DND-41 (cell line): ENCODE data around the gene MTA1.

Source experiments
- ATAC-seq: fragments of 200-7000 bp; cut with Tn5 transposase; 3 replicates; pipeline ENCODE4 v1.9.1; 2021; ENCODE audit warnings: low read depth; ENCODE audit not compliant: insufficient read depth
- DNase-seq: peaks from one replicate; pipeline ENCODE4 v3.0.0-alpha.2; 2020
- H2AFZ ChIP-seq: 2 replicates; pipeline ENCODE4 v1.6.0; 2012; ENCODE audit warnings: low read depth, low read length
- H3K27ac ChIP-seq: 2 replicates; pipeline ENCODE4 v1.5.1; 2012; ENCODE audit warnings: low read length, inconsistent platforms
- H3K27me3 ChIP-seq: fragments of 200-600 bp; sonication (generic); 2 replicates; pipeline ENCODE4 v1.6.0; 2012; ENCODE audit warnings: low read length, mild to moderate bottlenecking, inconsistent platforms; ENCODE audit not compliant: insufficient read depth, poor library complexity
- H3K36me3 ChIP-seq: 2 replicates; pipeline ENCODE4 v1.5.1; 2012; ENCODE audit warnings: low read length, inconsistent platforms; ENCODE audit not compliant: insufficient read depth
- H3K4me1 ChIP-seq: 2 replicates; pipeline ENCODE4 v1.5.1; 2012; ENCODE audit warnings: mild to moderate bottlenecking, low read length; ENCODE audit not compliant: insufficient read depth
- H3K4me2 ChIP-seq: 2 replicates; pipeline ENCODE4 v1.6.0; 2012; ENCODE audit warnings: mild to moderate bottlenecking, moderate library complexity, low read length, inconsistent platforms; ENCODE audit not compliant: insufficient read depth
- H3K4me3 ChIP-seq, 2 experiments: fragments of 200-600 bp in 1 of 2; shearing (Covaris generic) in 1 of 2; 2 replicates each; pipeline ENCODE4 v1.5.1; 2012 to 2016; ENCODE audit warnings: inconsistent platforms in 2 of 2, low read length in 2 of 2, mild to moderate bottlenecking in 2 of 2, low read depth in 1 of 2, moderate library complexity in 1 of 2
- H3K79me2 ChIP-seq: 2 replicates; pipeline ENCODE4 v1.6.0; 2012; ENCODE audit warnings: low read length, inconsistent platforms; ENCODE audit not compliant: insufficient read depth
- H3K9ac ChIP-seq: 2 replicates; pipeline ENCODE4 v1.6.0; 2012; ENCODE audit warnings: low read depth, mild to moderate bottlenecking, inconsistent platforms, low read length, moderate library complexity
- H3K9me3 ChIP-seq: 2 replicates; pipeline ENCODE4 v1.5.1; 2012; ENCODE audit warnings: low read length, moderate library complexity, mild to moderate bottlenecking, inconsistent platforms; ENCODE audit not compliant: insufficient read depth, severe bottlenecking
- H4K20me1 ChIP-seq: 2 replicates; pipeline ENCODE4 v1.6.0; 2012; ENCODE audit warnings: low read length; ENCODE audit not compliant: insufficient read depth
- EZH2 ChIP-seq: IDR thresholded peaks from 3 replicates; pipeline ENCODE4 v1.6.1; 2012; ENCODE audit warnings: borderline replicate concordance, low read depth, mild to moderate bottlenecking, moderate library complexity, low read length, inconsistent platforms; ENCODE audit not compliant: severe bottlenecking
- TF ChIP-seq, protein P1 (sequence below): IDR thresholded peaks from 2 replicates; pipeline ENCODE4 v1.5.1; 2012; ENCODE audit warnings: borderline replicate concordance, low read length, moderate library complexity, mild to moderate bottlenecking; ENCODE audit not compliant: poor library complexity, severe bottlenecking; ENCODE audit errors: extremely low read depth

The MTA1 gene

GRCh38 chr14:105492031-105492970 lies 72.7 kb downstream of the MTA1 start:
- Histone ChIP-seq H3K36me3 (peaks cover 33% of the 10 kb centered on the region), H3K4me3 (peak overlapping the region; percentile 66 to 77; a peak in 3 of 4 replicates)
- no peak for ATAC-seq

DNA sequence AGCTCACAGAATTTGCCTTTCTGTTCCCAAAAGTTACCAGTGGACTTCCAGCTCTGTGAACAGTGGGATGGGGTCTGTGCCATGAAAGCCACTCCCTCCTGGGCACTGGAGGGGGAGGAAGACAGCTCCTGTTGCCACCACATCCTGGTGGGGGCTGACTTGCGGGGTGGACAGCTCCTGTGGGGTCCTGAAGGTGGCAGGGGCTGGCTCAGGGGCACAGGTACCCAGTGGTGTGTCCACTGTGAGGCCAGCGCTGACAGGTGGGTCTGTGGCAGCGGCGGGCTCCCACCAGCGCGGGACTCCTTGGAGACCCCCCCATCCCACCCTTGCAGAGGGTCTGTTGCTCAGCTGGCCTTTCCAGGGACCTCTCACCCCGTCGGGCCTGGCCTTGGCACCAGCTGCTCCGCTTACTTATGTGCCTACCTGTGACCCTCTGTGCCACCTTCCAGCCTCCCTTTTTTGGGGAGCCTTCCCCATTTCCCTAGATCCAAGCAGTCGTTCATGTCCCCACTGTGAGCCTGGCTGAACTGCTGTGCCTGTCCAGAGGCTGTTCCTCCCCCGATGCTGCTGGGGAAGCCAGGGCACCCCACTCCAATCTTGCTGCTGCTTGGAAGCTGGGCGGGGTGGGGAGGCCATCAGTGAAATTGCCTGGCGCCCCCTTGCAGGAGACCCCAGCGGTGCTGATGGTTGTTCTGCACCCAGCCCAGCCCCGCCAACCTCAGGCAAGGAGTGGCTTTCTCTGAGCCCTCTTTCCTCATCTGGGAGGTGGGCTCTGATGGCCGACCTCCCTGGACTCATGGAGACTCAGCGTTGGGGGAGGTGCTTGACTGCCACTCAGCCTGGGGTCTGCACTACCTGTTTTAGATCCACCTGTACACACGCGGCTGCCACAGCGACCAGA lies 73.6 kb downstream of the MTA1 start:
- TF ChIP-seq, protein P1, sequence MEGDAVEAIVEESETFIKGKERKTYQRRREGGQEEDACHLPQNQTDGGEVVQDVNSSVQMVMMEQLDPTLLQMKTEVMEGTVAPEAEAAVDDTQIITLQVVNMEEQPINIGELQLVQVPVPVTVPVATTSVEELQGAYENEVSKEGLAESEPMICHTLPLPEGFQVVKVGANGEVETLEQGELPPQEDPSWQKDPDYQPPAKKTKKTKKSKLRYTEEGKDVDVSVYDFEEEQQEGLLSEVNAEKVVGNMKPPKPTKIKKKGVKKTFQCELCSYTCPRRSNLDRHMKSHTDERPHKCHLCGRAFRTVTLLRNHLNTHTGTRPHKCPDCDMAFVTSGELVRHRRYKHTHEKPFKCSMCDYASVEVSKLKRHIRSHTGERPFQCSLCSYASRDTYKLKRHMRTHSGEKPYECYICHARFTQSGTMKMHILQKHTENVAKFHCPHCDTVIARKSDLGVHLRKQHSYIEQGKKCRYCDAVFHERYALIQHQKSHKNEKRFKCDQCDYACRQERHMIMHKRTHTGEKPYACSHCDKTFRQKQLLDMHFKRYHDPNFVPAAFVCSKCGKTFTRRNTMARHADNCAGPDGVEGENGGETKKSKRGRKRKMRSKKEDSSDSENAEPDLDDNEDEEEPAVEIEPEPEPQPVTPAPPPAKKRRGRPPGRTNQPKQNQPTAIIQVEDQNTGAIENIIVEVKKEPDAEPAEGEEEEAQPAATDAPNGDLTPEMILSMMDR = peak; percentile 28
- TF ChIP-seq EZH2 = no peak
- H3K9ac ChIP-seq = no peak overlapping the region
- ATAC-seq = no peak
- peaks cover 13% of the 10 kb centered on the region for H3K79me2 ChIP-seq
- peak overlapping the region; percentile 67; the same call in 1 of the 2 replicates for H3K4me2 ChIP-seq
- peaks cover 36% of the 10 kb centered on the region for H3K4me1 ChIP-seq
- H2AFZ ChIP-seq = no peak overlapping the region
- no peak overlapping the region for H3K4me3 ChIP-seq
- H3K9me3 ChIP-seq = no peaks in the 10 kb centered on the region
- DNase-seq = no peak
- H3K36me3 ChIP-seq = peaks cover 41% of the 10 kb centered on the region
- H3K27me3 ChIP-seq = no peaks in the 10 kb centered on the region
- H3K27ac ChIP-seq = no peak overlapping the region
- peaks cover 50% of the 10 kb centered on the region for H4K20me1 ChIP-seq

More at GRCh38 chr14:105492031-105492970, 72.7 kb downstream of the MTA1 start:
- H3K4me2 ChIP-seq = peak overlapping the region; percentile 67
- no peak overlapping the region; the same call in 1 of the 2 replicates for H3K27ac ChIP-seq
- no peaks in the 10 kb centered on the region for H3K9me3 ChIP-seq
- DNase-seq = no peak
- H4K20me1 ChIP-seq = peaks cover 46% of the 10 kb centered on the region
- H3K4me1 ChIP-seq = peaks cover 43% of the 10 kb centered on the region
- peaks cover 13% of the 10 kb centered on the region for H3K79me2 ChIP-seq
- peak overlapping the region; percentile 94 for H3K9ac ChIP-seq
- TF ChIP-seq EZH2 = no peak
- TF ChIP-seq, protein P1 = no peak
- H3K27me3 ChIP-seq = no peaks in the 10 kb centered on the region
- no peak overlapping the region for H2AFZ ChIP-seq

DNA sequence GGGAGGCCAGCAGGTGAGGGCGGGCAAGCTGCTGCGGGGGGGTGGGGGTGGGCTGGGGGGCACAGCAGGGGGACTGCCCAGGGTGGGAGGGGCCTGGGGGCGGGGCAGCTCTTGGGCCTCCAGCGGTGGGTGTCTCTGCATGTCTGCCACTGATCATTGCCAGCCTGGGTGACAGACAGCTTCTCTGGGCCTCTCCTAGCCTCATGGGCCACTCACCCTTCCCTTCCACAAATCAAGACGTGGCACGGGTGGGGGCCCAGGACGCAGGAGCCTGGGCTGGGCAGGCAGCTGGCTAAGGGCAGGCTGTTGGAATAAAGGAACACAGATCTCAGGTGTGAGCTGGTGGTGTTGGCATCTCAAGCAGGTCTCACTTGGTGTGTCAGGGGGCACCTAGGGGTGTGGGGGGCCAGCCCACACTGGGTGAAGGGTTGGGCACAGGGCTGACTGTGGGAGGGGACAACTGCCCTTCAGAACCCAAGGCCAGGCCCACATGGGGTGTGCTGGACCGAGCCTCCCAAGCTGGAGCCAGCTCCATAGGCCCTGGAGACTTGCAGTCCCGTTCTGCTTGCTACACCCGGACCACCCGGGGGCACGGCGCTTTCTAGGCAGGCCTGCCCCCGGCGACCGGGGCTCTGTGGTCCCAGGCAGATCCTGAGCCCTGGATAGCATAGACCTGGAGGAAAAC lies 74.4 kb downstream of the MTA1 start:
- no peak overlapping the region for H2AFZ ChIP-seq
- no peak overlapping the region for H3K27ac ChIP-seq
- H4K20me1 ChIP-seq = peaks cover 50% of the 10 kb centered on the region
- ATAC-seq (no peak), DNase-seq (peak; percentile 4)
- no peaks in the 10 kb centered on the region for H3K9me3 ChIP-seq
- no peak overlapping the region for H3K4me3 ChIP-seq
- no peak overlapping the region for H3K4me2 ChIP-seq
- H3K79me2 ChIP-seq = peaks cover 13% of the 10 kb centered on the region
- H3K9ac ChIP-seq = no peak overlapping the region
- no peaks in the 10 kb centered on the region for H3K27me3 ChIP-seq
- TF ChIP-seq EZH2 = no peak
- TF ChIP-seq, protein P1 = no peak
- peaks cover 49% of the 10 kb centered on the region for H3K36me3 ChIP-seq
- H3K4me1 ChIP-seq = peaks cover 27% of the 10 kb centered on the region
